ENCODE measurements around the gene BLOC1S6.

DNA sequence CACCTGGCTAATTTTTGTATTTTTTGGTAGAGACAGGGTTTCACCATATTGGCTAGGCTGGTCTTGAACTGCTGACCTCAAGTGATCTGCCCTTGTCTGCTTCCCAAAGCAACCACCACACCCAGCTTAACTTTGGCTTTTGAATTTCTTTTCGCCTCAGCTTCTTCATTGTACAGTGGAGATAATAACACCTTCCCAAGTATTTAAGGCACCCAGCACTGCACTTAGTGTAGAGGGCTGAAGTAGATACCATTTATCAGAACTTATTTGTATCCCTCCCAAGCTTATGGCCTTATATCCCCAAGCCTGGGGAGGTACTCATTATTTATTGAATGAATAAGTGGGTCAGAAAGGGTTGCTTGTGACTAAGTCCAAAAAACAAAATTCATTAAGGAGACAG is 50.0 kb downstream of the BLOC1S6 start:
- no peak for TF ChIP-seq CTCF (IDR thresholded peaks at IDR 0.05)
- no peak for TF ChIP-seq POLR2A (IDR thresholded peaks at IDR 0.05)
